CD4-positive, alpha-beta T cell treated with Interleukin-15 for 4 hours (primary cell): Measurements from ENCODE around the gene NWD2.
A peak's percentile ranks its signal among the peaks of the same experiment; 100 is the strongest.

Source experiments
- DNase-seq: peaks from one replicate; pipeline ENCODE4 v3.0.0-alpha.2; 2020; ENCODE audit warnings: low spot score

NWD2 gene

DNA sequence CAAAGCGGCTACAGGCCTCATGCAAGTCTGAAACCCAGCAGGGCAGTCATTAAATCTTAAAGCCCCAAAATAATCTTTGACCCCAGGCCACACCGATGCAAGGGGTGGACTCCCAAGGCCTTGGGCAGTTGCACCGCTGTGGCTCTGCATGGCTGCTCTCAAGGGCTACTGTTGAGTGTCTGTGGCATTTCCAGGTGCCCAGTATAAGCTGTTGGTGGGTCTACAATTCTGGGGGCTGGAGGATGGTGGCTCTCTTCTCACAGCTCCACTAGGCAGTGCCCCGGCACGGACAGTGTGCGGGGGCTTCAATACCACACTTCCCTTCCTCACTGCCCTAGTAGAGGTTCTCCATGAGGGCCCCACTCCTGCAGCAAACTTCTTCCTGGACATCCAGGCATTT lies 60.1 kb downstream of the NWD2 start:
- DNase-seq, result no peak

DNA sequence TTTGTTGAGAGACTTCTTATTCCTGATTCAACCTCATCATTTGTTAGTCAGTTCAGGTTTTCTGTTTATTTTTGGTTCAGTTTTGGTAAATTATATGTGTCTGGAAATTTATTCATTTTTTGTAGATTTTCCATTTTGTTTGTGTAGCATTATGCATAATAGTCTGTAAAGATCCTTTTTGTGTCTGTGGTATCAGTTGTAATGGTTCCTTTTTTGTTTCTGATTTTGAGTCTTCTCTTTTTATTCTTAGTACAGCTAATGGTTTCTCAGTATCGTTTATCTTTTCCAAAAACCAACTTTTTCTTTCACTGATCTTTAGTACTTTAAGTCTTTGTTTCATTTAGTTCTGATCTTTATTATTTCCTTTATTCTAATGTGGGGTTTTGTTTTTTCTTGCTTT lies 61.4 kb downstream of the NWD2 start:
- no peak for DNase-seq

DNA sequence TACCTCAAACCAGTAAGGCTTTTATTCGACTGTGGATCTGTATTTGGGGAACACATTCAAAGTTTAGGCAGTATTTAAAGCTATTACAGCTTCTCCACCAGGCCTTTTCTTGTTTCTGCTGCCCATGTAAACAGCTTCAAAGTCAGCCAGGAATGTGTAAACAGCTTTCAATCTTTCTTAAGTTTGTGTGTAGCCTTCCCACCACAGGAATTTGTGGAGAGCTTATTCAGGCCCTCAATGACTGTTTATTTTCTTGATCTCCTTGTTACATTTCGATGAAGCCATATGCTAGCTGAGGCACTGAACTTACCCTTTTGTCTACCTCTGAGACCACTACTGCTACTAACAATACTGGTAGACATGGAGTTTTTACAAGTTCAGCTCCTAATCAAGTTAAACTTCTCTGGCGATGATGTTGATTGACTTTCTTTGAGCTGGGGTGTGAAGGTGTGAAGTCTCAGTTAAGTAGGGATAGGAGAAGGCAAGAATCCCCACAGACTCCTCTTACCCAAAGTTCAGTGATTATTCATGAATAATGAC lies 72.6 kb downstream of the NWD2 start:
- no peak for DNase-seq

GRCh38 chr4:37320513-37321235 lies 76.1 kb downstream of the NWD2 start:
- DNase-seq, result no peak

DNA sequence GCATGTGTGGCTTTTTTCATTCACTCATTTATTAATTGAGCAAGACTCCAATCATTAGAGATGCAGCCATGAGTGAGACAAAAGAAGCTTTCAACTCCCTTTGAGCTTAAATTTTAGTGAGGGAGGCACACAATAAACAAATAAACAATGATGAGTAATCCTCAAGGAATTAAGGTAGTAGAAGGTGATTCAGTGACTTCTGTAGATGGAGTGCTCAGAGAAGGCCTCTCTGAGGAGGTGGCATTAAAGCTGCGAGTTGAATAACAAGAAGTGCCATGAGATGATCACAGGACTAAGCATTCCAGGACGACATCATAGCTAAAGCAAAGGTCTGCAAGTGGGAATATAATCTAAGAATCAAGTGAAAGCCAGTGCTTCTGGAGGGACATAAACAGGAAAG lies 77.6 kb downstream of the NWD2 start:
- no peak for DNase-seq

DNA sequence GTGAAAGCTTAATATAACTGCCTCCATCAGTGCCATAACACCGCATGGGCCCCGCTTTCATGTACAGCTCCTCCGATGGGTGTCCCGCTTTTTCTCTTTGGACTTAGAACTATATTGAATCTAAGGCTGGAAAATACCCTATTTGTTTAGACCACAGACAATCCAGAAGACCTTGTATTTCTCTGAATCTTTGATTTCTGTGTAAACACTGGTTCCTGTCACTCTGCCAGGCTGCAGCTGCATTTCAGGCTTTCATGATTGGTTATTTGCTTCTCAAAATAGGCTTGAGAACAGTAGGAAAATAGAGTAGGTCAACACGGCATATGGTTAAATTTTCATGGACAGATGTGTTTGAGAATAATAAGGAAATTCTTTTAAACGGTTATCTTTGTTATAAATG lies 80.0 kb downstream of the NWD2 start:
- no peak for DNase-seq

DNA sequence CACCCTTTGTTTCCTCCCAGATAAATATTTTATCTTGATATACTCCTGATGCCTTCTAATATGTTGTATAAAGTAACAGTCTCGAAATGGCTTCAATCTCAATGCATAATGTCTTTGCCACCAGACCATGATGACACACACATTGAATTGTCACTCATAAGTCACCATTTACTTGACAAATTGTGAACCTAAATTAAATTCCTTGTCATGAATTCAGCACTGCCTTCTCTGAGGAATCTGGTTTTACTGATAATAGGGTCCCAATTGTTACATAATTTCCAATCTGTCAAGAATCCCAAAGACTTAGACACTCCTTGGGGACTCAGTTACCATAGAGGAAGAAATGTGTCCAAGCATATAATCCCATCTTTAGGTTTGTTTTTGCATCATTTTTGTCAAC lies 82.3 kb downstream of the NWD2 start:
- DNase-seq, result no peak

GRCh38 chr4:37338972-37339371 lies 94.4 kb downstream of the NWD2 start:
- no peak for DNase-seq

GRCh38 chr4:37358748-37359147 lies 114.2 kb downstream of the NWD2 start:
- DNase-seq, result no peak

GRCh38 chr4:37359261-37359660 lies 114.7 kb downstream of the NWD2 start:
- DNase-seq, result no peak

- DNase-seq, result no peak
Measured at GRCh38 chr4:37365888-37366287, 121.3 kb downstream of the NWD2 start.

- no peak for DNase-seq
Measured at GRCh38 chr4:37367901-37368300, 123.4 kb downstream of the NWD2 start.

GRCh38 chr4:37370052-37370451 lies 125.5 kb downstream of the NWD2 start:
- DNase-seq, result no peak

DNA sequence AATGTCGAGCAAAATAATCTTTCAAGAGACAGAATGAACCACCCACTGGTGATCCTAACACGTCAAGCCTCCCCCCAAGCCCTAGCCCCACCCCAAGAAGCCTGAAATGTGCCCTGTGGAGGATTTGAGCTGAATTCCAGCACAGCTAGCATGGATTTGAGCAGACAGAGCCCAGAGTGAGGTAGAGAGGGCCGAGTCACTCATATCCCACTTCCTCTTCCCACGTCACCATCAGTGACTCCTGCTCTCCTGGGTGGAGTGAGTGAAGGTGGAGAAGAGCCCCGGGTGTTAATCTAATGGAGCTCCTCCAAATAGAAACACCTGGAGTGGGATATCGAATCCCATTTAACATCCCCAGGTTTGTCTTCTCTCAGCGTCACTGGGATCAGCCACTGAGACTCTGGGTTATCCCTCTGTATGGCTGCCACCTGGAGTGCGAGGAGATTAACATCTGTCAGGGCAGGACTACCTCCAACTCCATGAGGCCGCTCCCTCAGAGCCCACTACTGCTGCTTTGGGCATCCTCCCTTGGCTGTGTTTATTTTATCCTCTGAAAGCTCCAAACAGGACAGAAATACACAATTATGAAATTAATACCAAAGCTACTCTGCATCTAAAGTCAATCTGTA lies 136.6 kb downstream of the NWD2 start:
- no peak for DNase-seq

- peak; percentile 9 for DNase-seq
Measured at GRCh38 chr4:37383579-37384229, 139.2 kb downstream of the NWD2 start.

DNA sequence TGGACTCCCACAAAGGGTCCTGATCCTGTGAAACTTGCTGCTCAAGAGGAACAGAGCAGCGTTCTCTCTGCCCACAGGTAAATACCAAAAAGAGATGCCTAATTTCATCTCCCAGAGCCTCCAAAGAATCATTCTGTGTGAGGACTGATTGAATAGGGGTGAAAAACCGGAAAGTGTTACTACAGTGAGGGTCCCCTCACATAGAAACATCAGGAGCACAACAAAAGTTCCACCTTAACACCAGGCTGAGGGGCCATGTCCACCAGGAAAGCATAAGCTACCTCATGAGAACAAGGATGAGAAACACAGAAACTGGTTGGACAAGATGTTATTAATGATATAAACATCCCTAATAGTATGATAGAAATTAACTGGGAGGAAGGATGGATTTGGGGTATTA lies 140.9 kb downstream of the NWD2 start:
- DNase-seq, result no peak

DNA sequence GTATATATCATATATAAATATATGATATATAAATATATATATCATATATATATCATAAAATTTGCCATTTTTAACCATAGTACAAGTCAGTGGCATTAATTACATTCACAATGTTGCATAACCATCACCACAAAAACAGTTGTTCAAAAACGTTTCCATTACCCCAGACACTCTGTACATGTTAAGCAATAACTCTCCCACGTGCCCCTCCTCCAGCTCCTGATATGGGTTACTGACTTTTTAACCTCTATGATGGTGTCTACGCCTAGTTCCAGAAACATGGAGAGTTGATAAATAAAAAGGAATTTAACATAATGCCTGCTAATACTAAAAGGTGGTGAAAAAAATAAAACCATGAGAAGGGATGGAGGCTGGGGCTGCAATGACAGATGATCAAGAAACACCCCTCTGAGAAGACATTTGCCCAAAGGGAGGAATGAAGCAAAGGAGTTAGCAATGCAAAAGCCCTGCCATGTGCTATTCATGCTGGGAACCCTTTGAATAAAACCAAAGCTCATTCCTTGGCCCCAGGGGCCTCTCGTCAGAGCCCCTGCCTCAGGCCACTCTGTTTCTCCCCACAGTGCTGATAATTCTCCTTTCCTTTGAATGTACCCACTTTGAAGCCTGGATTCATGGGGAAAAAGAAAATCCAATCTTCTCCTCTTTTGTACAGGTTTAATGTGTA lies 144.3 kb downstream of the NWD2 start:
- no peak for DNase-seq

- DNase-seq, result no peak
Measured at GRCh38 chr4:37389366-37389765, 144.8 kb downstream of the NWD2 start.

- peak; percentile 25 for DNase-seq
Measured at GRCh38 chr4:37389967-37390580, 145.5 kb downstream of the NWD2 start.

- DNase-seq, result no peak
Measured at GRCh38 chr4:37392521-37393255, 148.1 kb downstream of the NWD2 start.

DNA sequence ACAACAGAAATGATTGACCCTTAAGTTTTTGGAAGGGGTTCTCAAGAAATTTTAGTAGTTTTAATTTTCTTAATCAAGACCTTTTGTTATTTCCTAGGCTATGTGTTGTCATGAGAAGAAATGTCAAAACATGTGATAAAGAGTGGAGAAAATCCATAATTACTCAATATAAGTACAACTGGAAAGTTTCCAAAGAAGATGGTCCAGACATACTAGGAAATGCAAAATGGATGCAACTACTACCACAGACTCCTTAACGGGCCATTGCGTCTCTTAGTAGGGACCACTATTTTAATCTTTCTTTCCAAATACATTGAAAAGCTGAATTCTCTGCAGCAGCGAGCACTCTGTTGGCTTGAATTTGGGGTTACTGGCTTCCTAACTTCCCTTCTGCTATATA lies 148.8 kb downstream of the NWD2 start:
- DNase-seq, result no peak
